PC-3 (cell line): ENCODE data around the gene ZFP62. TPM values are rescaled to one million over a fixed set of nuclear protein-coding genes. Genes with fewer than 3 reads are reported as not detected.
"Not testable (repeated sequence)": the region's sequence is repeated elsewhere in the genome, so short reads cannot be mapped to it uniquely, and the experiment has no call there.

Source experiments
- ATAC-seq: fragments of 200-7000 bp; cut with Tn5 transposase; 2 replicates; pipeline ENCODE4 v1.9.1; 2020; ENCODE audit warnings: mild to moderate bottlenecking, moderate library complexity
- BruUV-seq: library from RNA; stranded (reverse); fragments of 400-500 nt; replicated peaks from 2 replicates; lab custom pipeline; 2021; lab: Mats Ljungman, UMichigan
- CTCF ChIA-PET: fragments of 300-600 bp; sonication (Branson Sonifier 250); formaldehyde crosslinking; loops from one replicate; lab custom pipeline; 2022; ENCODE audit warnings: antibody characterized with exemption; lab: Charles Lee
- POLR2A ChIA-PET: fragments of 300-600 bp; sonication (Branson Sonifier 250); formaldehyde crosslinking; loops from one replicate; lab custom pipeline; 2022; ENCODE audit warnings: antibody characterized with exemption; ENCODE audit not compliant: unreplicated experiment; lab: Charles Lee
- DNase-seq: peaks from one replicate; pipeline ENCODE4 v3.0.0-alpha.2; 2015
- H2AFZ ChIP-seq: fragments of 300-600 bp; sonication (generic); 2 replicates; pipeline ENCODE4 v1.6.0; 2016; ENCODE audit warnings: antibody characterized with exemption, low read length
- H3F3A ChIP-seq: fragments of 300-600 bp; sonication (generic); one replicate; pipeline ENCODE4 v1.6.0; 2017; ENCODE audit warnings: antibody characterized with exemption, low read length, control low read depth, mild to moderate bottlenecking; ENCODE audit not compliant: unreplicated experiment
- H3K27ac ChIP-seq: fragments of 300-600 bp; sonication (generic); 2 replicates; pipeline ENCODE4 v1.5.1; 2016; ENCODE audit warnings: mild to moderate bottlenecking, low read length
- H3K27me3 ChIP-seq: fragments of 300-600 bp; sonication (generic); 2 replicates; pipeline ENCODE4 v1.6.1; 2016; ENCODE audit warnings: low read length, mixed read lengths
- H3K36me3 ChIP-seq: fragments of 300-600 bp; sonication (generic); 2 replicates; pipeline ENCODE4 v1.6.1; 2016; ENCODE audit warnings: low read depth, mixed run types, low read length, mixed read lengths
- H3K4me1 ChIP-seq: fragments of 300-600 bp; sonication (generic); 2 replicates; pipeline ENCODE4 v1.5.1; 2016; ENCODE audit warnings: low read length; ENCODE audit not compliant: insufficient read depth
- H3K4me2 ChIP-seq: fragments of 300-600 bp; sonication (generic); 2 replicates; pipeline ENCODE4 v1.6.0; 2016; ENCODE audit warnings: low read length
- H3K4me3 ChIP-seq: fragments of 300-600 bp; sonication (generic); 2 replicates; pipeline ENCODE4 v1.5.1; 2016; ENCODE audit warnings: mild to moderate bottlenecking, low read length, mixed read lengths
- H3K79me2 ChIP-seq: fragments of 300-600 bp; sonication (generic); 2 replicates; pipeline ENCODE4 v1.6.1; 2017; ENCODE audit warnings: low read length, mixed read lengths
- H3K9ac ChIP-seq: fragments of 300-600 bp; sonication (generic); 2 replicates; pipeline ENCODE4 v1.6.0; 2016; ENCODE audit warnings: mild to moderate bottlenecking, low read length
- H3K9me2 ChIP-seq: fragments of 300-600 bp; sonication (generic); replicated peaks from 2 replicates; pipeline ENCODE4 v1.6.1; 2016; ENCODE audit warnings: mixed run types, low read length, mixed read lengths
- H3K9me3 ChIP-seq: fragments of 300-600 bp; sonication (generic); 2 replicates; pipeline ENCODE4 v1.6.1; 2016; ENCODE audit warnings: low read length, mixed read lengths
- H4K20me1 ChIP-seq: fragments of 300-600 bp; sonication (generic); 2 replicates; pipeline ENCODE4 v1.6.1; 2016; ENCODE audit warnings: low read length, mixed read lengths
- EZH2 ChIP-seq: fragments of 300-600 bp; sonication (generic); IDR thresholded peaks from one replicate; pipeline ENCODE4 v1.6.1; 2017; ENCODE audit warnings: antibody characterized with exemption, mild to moderate bottlenecking, low read length; ENCODE audit not compliant: unreplicated experiment
- EZH2phosphoT487 ChIP-seq: fragments of 300-600 bp; sonication (generic); IDR thresholded peaks from 2 replicates; pipeline ENCODE4 v1.6.1; 2018; ENCODE audit warnings: mild to moderate bottlenecking, antibody characterized with exemption, low read length, borderline replicate concordance
- intact Hi-C: fragments of 100-400 bp; cut with micrococcal nuclease; formaldehyde crosslinking; loops from 2 replicates; pipeline ENCODE4 v1.9.0; 2023
- total RNA-seq: library from RNA; depleted of rRNA; stranded (reverse); fragments of >200 nt; gene quantifications from 2 replicates; pipeline ENCODE4 v1.2.3, GENCODE V29; 2014
- TF ChIP-seq, protein P1 (sequence below): fragments of 300-600 bp; sonication (generic); conservative IDR thresholded peaks from 2 replicates; pipeline ENCODE4 v1.5.1; 2017; ENCODE audit warnings: antibody characterized with exemption, low read depth, mild to moderate bottlenecking, low read length

Gene ZFP62
- total RNA-seq, 1 experiment from 2014 or later, result 24.3 TPM

DNA sequence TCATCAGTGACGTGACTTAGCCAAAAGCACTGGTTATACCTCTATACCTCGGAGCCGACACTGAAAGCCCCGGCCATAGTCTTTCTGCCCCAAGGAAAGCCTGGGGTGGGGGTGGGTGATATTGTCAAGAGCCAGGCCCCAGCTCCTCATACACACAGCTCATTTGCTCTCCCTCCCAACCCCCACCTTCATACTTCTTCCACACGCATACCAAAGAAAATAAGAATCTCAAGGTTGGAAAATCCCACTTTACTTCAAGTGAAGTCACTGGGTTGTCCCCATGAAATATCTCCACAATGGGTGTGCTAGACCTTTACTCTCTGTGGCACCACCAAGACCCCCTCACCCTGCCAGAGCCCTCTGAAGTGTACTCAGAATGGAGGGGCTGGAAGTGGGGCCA lies 31.4 kb downstream of the ZFP62 start:
- Histone ChIP-seq H3K4me3 (0 out of 2 replicates have a peak overlapping the region, but pooled peaks have one; percentile 77), H3K36me3 (peaks cover 14% of the 10 kb centered on the region; the same call in 1 of the 2 replicates), H3K27me3 (no peaks in the 10 kb centered on the region), H3K9ac (no peak overlapping the region), H3K27ac (no peak overlapping the region), H3F3A (peaks cover 5% of the 10 kb centered on the region), H3K9me2 (no peaks in the 10 kb centered on the region), H3K4me1 (peaks cover 34% of the 10 kb centered on the region), H2AFZ (no peak overlapping the region), H3K79me2 (peaks cover 26% of the 10 kb centered on the region), H3K9me3 (peaks cover 8% of the 10 kb centered on the region; the same call in 1 of the 2 replicates), H3K4me2 (no peak overlapping the region), H4K20me1 (no peaks in the 10 kb centered on the region)
- no TSS peak for BruUV-seq
- CTCF ChIA-PET, result no interaction called here
- ATAC-seq, result no peak
- POLR2A ChIA-PET, result no interaction called here
- no peak for DNase-seq
- TF ChIP-seq, protein P1, sequence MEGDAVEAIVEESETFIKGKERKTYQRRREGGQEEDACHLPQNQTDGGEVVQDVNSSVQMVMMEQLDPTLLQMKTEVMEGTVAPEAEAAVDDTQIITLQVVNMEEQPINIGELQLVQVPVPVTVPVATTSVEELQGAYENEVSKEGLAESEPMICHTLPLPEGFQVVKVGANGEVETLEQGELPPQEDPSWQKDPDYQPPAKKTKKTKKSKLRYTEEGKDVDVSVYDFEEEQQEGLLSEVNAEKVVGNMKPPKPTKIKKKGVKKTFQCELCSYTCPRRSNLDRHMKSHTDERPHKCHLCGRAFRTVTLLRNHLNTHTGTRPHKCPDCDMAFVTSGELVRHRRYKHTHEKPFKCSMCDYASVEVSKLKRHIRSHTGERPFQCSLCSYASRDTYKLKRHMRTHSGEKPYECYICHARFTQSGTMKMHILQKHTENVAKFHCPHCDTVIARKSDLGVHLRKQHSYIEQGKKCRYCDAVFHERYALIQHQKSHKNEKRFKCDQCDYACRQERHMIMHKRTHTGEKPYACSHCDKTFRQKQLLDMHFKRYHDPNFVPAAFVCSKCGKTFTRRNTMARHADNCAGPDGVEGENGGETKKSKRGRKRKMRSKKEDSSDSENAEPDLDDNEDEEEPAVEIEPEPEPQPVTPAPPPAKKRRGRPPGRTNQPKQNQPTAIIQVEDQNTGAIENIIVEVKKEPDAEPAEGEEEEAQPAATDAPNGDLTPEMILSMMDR, result no peak
- TF ChIP-seq EZH2, result no peak
- no peak for TF ChIP-seq EZH2phosphoT487
- intact Hi-C loops, result no loop called here

DNA sequence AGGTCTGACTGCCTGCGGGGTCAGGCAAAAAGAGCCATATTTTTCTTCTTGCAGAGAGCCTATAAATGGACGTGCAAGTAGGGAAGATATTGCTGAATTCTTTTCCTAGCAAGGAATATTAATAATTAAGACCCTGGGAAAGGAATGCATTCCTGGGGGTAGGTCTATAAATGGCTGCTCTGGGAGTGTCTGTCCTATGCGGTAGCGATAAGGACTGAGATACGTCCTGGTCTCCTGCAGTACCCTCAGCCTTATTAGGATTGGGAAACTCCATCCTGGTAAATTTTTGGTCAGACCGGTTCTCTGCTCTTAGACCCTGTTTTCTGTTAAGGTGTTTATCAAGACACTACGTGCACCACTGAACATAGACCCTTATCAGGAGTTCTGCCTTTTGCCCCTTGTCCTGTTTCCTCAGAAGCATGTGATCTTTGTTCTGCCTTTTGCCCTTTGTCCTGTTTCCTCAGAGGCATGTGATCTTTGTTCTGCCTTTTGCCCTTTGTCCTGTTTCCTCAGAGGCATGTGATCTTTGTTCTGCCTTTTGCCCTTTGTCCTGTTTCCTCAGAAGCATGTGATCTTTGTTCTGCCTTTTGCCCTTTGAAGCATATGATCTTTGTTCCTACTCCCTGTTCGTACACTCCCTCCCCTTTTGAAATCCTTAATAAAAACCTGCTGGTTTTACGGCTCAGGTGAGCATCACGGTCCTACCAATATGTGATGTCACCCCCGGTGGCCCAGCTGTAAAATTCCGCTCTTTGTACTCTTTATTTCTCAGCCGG lies 32.1 kb downstream of the ZFP62 start:
- CTCF ChIA-PET, DNase-seq, intact Hi-C loops: not testable (repeated sequence)

DNA sequence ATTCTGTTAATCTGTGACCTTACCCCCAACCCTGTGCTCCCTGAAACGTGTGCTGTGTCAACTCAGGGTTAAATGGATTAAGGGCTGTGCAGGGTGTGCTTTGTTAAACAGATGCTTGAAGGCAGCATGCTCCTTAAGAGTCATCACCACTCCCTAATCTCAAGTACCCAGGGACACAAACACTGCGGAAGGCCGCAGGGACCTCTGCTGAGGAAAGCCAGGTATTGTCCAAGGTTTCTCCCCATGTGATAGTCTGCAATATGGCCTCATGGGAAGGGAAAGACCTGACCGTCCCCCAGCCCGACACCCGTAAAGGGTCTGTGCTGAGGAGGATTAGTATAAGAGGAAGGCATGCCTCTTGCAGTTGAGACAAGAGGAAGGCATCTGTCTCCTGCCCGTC lies 33.7 kb downstream of the ZFP62 start:
- intact Hi-C loops, H3K27me3 ChIP-seq, H4K20me1 ChIP-seq, POLR2A ChIA-PET, H3K9ac ChIP-seq, H3K4me2 ChIP-seq, H3K4me3 ChIP-seq, BruUV-seq, H3K9me2 ChIP-seq, DNase-seq, H3K27ac ChIP-seq, H2AFZ ChIP-seq, ATAC-seq, H3F3A ChIP-seq, CTCF ChIA-PET, H3K9me3 ChIP-seq: not testable (repeated sequence)
- Histone ChIP-seq H3K4me1 (peaks cover 30% of the 10 kb centered on the region), H3K79me2 (peaks cover 20% of the 10 kb centered on the region), H3K36me3 (peaks cover 11% of the 10 kb centered on the region; the same call in 1 of the 2 replicates)

More for the DNA sequence above, 32.1 kb downstream of the ZFP62 start:
- H2AFZ ChIP-seq, ATAC-seq, H3K9me2 ChIP-seq, H3K4me3 ChIP-seq, H3K9ac ChIP-seq, H3K27ac ChIP-seq, H3F3A ChIP-seq, BruUV-seq, H3K9me3 ChIP-seq, H3K27me3 ChIP-seq, H4K20me1 ChIP-seq, POLR2A ChIA-PET, H3K4me2 ChIP-seq: not testable (repeated sequence)
- Histone ChIP-seq H3K36me3 (peaks cover 11% of the 10 kb centered on the region; the same call in 1 of the 2 replicates), H3K79me2 (peaks cover 26% of the 10 kb centered on the region), H3K4me1 (peaks cover 34% of the 10 kb centered on the region)
